Endodermal cell (in vitro differentiated cells): ENCODE data around the gene RBMS3. TPM values are rescaled to one million over a fixed set of nuclear protein-coding genes. Genes with fewer than 3 reads are reported as not detected.

ENCODE experiments used
- DNase-seq: peaks from one replicate; pipeline ENCODE4 v3.0.0-alpha.2; 2017
- H3K27ac ChIP-seq: 2 replicates; pipeline ENCODE4 v1.5.1; 2013; ENCODE audit warnings: mild to moderate bottlenecking, low read depth, low read length, moderate library complexity
- H3K27me3 ChIP-seq: 2 replicates; pipeline ENCODE4 v1.6.1; 2013; ENCODE audit warnings: mild to moderate bottlenecking, low read length, moderate library complexity; ENCODE audit not compliant: insufficient read depth, control insufficient read depth, poor library complexity, severe bottlenecking
- H3K36me3 ChIP-seq: 2 replicates; pipeline ENCODE4 v1.7.0; 2013; ENCODE audit warnings: mild to moderate bottlenecking, low read length, moderate library complexity; ENCODE audit not compliant: control insufficient read depth, insufficient read depth
- H3K4me1 ChIP-seq: one replicate; pipeline ENCODE4 v1.7.0; 2013; ENCODE audit warnings: low read length; ENCODE audit not compliant: control insufficient read depth, insufficient read depth
- H3K4me3 ChIP-seq: 2 replicates; pipeline ENCODE4 v1.5.1; 2013; ENCODE audit warnings: mild to moderate bottlenecking, low read length, moderate library complexity
- H3K9ac ChIP-seq: 2 replicates; pipeline ENCODE4 v1.6.1; 2013; ENCODE audit warnings: mild to moderate bottlenecking, low read length, moderate library complexity; ENCODE audit not compliant: poor library complexity, severe bottlenecking; ENCODE audit errors: extremely low read depth
- H3K9me3 ChIP-seq: 2 replicates; pipeline ENCODE4 v1.6.1; 2013; ENCODE audit warnings: mild to moderate bottlenecking, low read length, moderate library complexity; ENCODE audit not compliant: control insufficient read depth
- H3K27ac Mint-ChIP-seq: 2 replicates; pipeline ENCODE4 v1.8.0; 2020; ENCODE audit warnings: mixed read lengths
- H3K27me3 Mint-ChIP-seq: 2 replicates; pipeline ENCODE4 v1.8.0; 2021; ENCODE audit warnings: mild to moderate bottlenecking, mixed read lengths; ENCODE audit not compliant: insufficient read depth
- H3K36me3 Mint-ChIP-seq: 2 replicates; pipeline ENCODE4 v1.8.0; 2020; ENCODE audit warnings: low read depth, mixed read lengths
- H3K4me1 Mint-ChIP-seq: 2 replicates; pipeline ENCODE4 v1.8.0; 2020; ENCODE audit warnings: mixed read lengths
- H3K4me3 Mint-ChIP-seq: 2 replicates; pipeline ENCODE4 v1.8.0; 2020; ENCODE audit warnings: mild to moderate bottlenecking, moderate library complexity, mixed read lengths
- H3K9me3 Mint-ChIP-seq: 2 replicates; pipeline ENCODE4 v1.8.0; 2020; ENCODE audit warnings: mild to moderate bottlenecking, mixed read lengths
- CTCF ChIP-seq: fragments of 200-600 bp; sonication (generic); conservative IDR thresholded peaks from 2 replicates; pipeline ENCODE4 v1.5.0; 2021; ENCODE audit warnings: antibody characterized with exemption, mild to moderate bottlenecking
- WGBS, 2 experiments: methylation state at CpG; one replicate each; pipeline versions ENCODE4 v1.1.5 to v1.1.7; 2013; ENCODE audit warnings: missing lambda C conversion rate in 2 of 2, mixed read lengths in 1 of 2; ENCODE audit not compliant: insufficient coverage in 1 of 2, insufficient read length in 1 of 2; 5-methylcytosine and 5-hydroxymethylcytosine counted together
- total RNA-seq, 2 donors: library from RNA; stranded (reverse); fragmentation: NEBNext Ultra II Directional in 1 of 2; extraction: Animal tissue kit (Norgen Biotek cat#: 25700) in 1 of 2; gene quantifications; 2 replicates in 1 of 2; 3 replicates in 1 of 2; pipeline ENCODE4 v1.2.1, GENCODE V29; 2021

Gene RBMS3
- total RNA-seq, 2 donors from 2014 or later, result 2.0 to 7.3 TPM

DNA sequence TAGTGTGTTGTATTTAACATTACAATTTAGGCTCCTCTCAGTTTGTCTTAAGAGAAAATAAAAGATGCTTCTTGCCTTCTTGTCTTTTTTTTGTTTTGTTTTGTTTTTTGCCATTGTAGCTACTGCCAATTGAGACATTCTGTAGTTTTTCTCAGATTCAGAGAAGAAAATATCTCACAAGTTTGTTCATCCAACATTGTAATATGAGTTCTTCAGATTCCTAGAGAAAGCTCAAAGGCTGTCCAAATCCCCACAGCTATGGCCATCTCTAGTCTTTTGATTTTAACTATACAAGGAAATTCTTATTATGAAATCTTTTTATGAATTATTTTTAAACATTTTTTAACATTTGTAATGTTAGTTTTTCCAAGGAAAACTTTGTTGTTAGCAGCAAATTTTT is 264.7 kb downstream of the RBMS3 start:
- Histone ChIP-seq H3K27me3 (no peaks in the 10 kb centered on the region), H3K36me3 (no peaks in the 10 kb centered on the region), H3K27ac (no peak overlapping the region), H3K4me3 (no peak overlapping the region), H3K4me1 (no peaks in the 10 kb centered on the region), H3K9ac (no peak overlapping the region), H3K9me3 (no peaks in the 10 kb centered on the region)
- no peaks in the 10 kb centered on the region for H3K27me3 Mint-ChIP-seq
- no peak for DNase-seq
- no peak for TF ChIP-seq CTCF
- no peak overlapping the region for H3K27ac Mint-ChIP-seq
- H3K9me3 Mint-ChIP-seq, result no peaks in the 10 kb centered on the region
- H3K4me3 Mint-ChIP-seq, result no peak overlapping the region
- H3K4me1 Mint-ChIP-seq, result no peaks in the 10 kb centered on the region
- no peaks in the 10 kb centered on the region for H3K36me3 Mint-ChIP-seq

GRCh38 chr3:29552051-29552450 is 271.2 kb downstream of the RBMS3 start:
- Mint-ChIP-seq H3K27me3 (no peaks in the 10 kb centered on the region), H3K9me3 (no peaks in the 10 kb centered on the region), H3K36me3 (no peaks in the 10 kb centered on the region), H3K4me1 (no peaks in the 10 kb centered on the region), H3K27ac (no peak overlapping the region), H3K4me3 (no peak overlapping the region)
- DNase-seq, result no peak
- H3K27ac ChIP-seq, result no peak overlapping the region
- no peak for TF ChIP-seq CTCF
- WGBS, 2 experiments, result 87 to 100% methylated on average over 1 to 3 of the region's 3 CpGs
- no peaks in the 10 kb centered on the region for H3K27me3 ChIP-seq
- no peak overlapping the region for H3K4me3 ChIP-seq
- H3K9me3 ChIP-seq, result no peaks in the 10 kb centered on the region
- no peaks in the 10 kb centered on the region for H3K36me3 ChIP-seq
- H3K9ac ChIP-seq, result no peak overlapping the region
- H3K4me1 ChIP-seq, result no peaks in the 10 kb centered on the region

DNA sequence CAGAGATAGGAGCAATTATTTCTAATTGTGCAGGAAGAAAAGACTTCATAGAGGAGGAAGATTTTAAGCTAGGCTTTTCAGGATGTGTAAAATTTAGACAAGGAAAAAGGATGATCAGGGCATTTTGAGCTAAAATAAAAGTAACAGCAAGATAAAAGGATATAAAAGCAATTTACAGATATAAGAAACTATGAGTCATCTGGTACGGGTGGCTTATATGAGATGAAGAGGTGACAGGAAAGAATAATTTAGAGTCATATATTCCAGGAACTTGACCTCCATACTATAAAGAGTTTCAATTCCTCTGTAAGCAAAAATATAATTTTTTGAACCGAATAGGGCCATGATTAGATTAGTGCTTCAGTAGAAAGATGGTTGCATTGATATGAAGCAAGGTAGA is 273.7 kb downstream of the RBMS3 start:
- Histone ChIP-seq H3K4me3 (no peak overlapping the region), H3K9ac (no peak overlapping the region), H3K4me1 (no peaks in the 10 kb centered on the region), H3K9me3 (no peaks in the 10 kb centered on the region), H3K36me3 (no peaks in the 10 kb centered on the region), H3K27me3 (no peaks in the 10 kb centered on the region), H3K27ac (no peak overlapping the region)
- H3K27ac Mint-ChIP-seq, result no peak overlapping the region
- no peaks in the 10 kb centered on the region for H3K9me3 Mint-ChIP-seq
- no peak overlapping the region for H3K4me3 Mint-ChIP-seq
- no peaks in the 10 kb centered on the region for H3K36me3 Mint-ChIP-seq
- DNase-seq, result no peak
- WGBS, 2 experiments, result 94% methylated on average over 2 of the region's 2 CpGs; no CpG with 5 or more reads in 1 of the 2 experiments
- H3K4me1 Mint-ChIP-seq, result peaks cover 7% of the 10 kb centered on the region
- no peak for TF ChIP-seq CTCF
- no peaks in the 10 kb centered on the region for H3K27me3 Mint-ChIP-seq
